Smooth muscle cell (in vitro differentiated cells): ENCODE data around the gene HSF2BP. TPM values are rescaled to one million over a fixed set of nuclear protein-coding genes. Genes with fewer than 3 reads are reported as not detected.
"Not testable (repeated sequence)": the region's sequence is repeated elsewhere in the genome, so short reads cannot be mapped to it uniquely, and the experiment has no call there.

Source experiments
- DNase-seq: peaks from one replicate; lab custom pipeline; 2025; ENCODE audit not compliant: unreplicated experiment; lab: John Stamatoyannopoulos, UW
- H2AFZ ChIP-seq: fragments of 200-600 bp; sonication (generic); 2 replicates; pipeline ENCODE4 v1.6.0; 2016; ENCODE audit warnings: antibody characterized with exemption, low read depth, mild to moderate bottlenecking
- H3F3A ChIP-seq: fragments of 200-600 bp; sonication (generic); 2 replicates; pipeline ENCODE4 v1.6.0; 2017; ENCODE audit warnings: antibody characterized with exemption, low read depth
- H3K27ac ChIP-seq: fragments of 200-600 bp; sonication (generic); 2 replicates; pipeline ENCODE4 v1.5.1; 2016; ENCODE audit warnings: low read depth, mild to moderate bottlenecking
- H3K27me3 ChIP-seq: fragments of 200-600 bp; sonication (generic); 2 replicates; pipeline ENCODE4 v1.6.1; 2016; ENCODE audit warnings: low read depth, mild to moderate bottlenecking
- H3K36me3 ChIP-seq: fragments of 200-600 bp; sonication (generic); 2 replicates; pipeline ENCODE4 v1.5.1; 2016; ENCODE audit warnings: low read depth
- H3K4me1 ChIP-seq: fragments of 200-600 bp; sonication (generic); 2 replicates; pipeline ENCODE4 v1.5.1; 2016; ENCODE audit warnings: low read depth
- H3K4me2 ChIP-seq: fragments of 200-600 bp; sonication (generic); 2 replicates; pipeline ENCODE4 v1.6.0; 2016; ENCODE audit warnings: mild to moderate bottlenecking
- H3K4me3 ChIP-seq: fragments of 200-600 bp; sonication (generic); 2 replicates; pipeline ENCODE4 v1.5.1; 2016; ENCODE audit warnings: mild to moderate bottlenecking
- H3K79me2 ChIP-seq: fragments of 200-600 bp; sonication (generic); 2 replicates; pipeline ENCODE4 v1.6.0; 2016; ENCODE audit warnings: low read depth, mild to moderate bottlenecking
- H3K9ac ChIP-seq: fragments of 200-600 bp; sonication (generic); 2 replicates; pipeline ENCODE4 v1.6.0; 2016; ENCODE audit warnings: low read depth
- H3K9me3 ChIP-seq: fragments of 200-600 bp; sonication (generic); replicated peaks from 2 replicates; pipeline ENCODE4 v1.5.1; 2016; ENCODE audit warnings: low read depth
- H4K20me1 ChIP-seq: fragments of 200-600 bp; sonication (generic); 2 replicates; pipeline ENCODE4 v1.6.0; 2016; ENCODE audit warnings: low read depth
- WGBS: methylation state at CpG from one replicate; pipeline ENCODE4 v1.1.7; 2016; ENCODE audit warnings: low lambda C conversion rate; 5-methylcytosine and 5-hydroxymethylcytosine counted together
- polyA plus RNA-seq: library from polyadenylated mRNA; unstranded; fragments of >200 nt; fragmentation: Nextera tagmentation; extraction: Ambion mirVana; gene quantifications from 2 replicates; pipeline ENCODE4 v1.2.1, GENCODE V29; 2016
- total RNA-seq: library from RNA; depleted of rRNA; stranded (reverse); fragments of >200 nt; gene quantifications from 2 replicates; pipeline ENCODE4 v1.2.3, GENCODE V29; 2014
- TF ChIP-seq, protein P1 (sequence below): fragments of 200-600 bp; sonication (generic); IDR thresholded peaks from 2 replicates; pipeline ENCODE4 v1.5.1; 2017; ENCODE audit warnings: borderline replicate concordance, mild to moderate bottlenecking, antibody characterized with exemption; ENCODE audit not compliant: insufficient read depth, poor library complexity, severe bottlenecking

The HSF2BP gene
- total and polyA plus RNA-seq, 2 experiments from 2014 or later = 0.97 to 1.9 TPM

DNA sequence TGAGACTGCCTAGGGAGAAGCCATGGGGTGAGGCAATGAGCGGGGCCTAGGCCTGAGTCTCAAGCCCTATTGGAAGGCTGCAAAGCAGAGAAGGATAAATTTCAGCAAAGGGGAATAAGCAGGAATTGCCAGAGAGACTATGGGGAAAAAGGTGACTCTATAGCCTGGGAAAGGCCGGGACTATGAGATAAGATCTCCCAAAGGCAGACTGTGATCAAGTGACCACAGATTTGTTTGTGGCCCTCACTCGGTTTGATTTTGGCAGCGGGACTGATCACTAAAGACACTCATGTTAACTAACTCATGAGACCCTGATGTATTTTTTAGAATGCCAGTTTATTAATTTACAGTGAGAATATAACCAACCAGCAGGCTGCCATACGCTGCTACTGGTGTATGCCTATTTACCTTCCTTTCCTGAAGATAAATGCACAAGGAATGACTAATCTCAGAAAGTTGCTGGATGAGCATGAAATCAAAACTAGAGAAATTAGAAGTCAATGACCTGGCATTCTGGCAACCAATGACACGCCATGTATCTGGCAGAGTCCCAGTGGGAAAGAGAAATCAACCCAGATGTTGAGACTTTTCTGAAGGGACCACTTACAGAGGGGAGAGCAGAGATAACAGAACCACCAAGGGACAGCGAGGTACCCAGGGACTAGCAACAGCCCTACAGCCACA is 4.3 kb downstream of the HSF2BP start:
- Histone ChIP-seq H3K9ac (no peak overlapping the region), H3K4me2 (no peak overlapping the region), H3K27ac (no peak overlapping the region)

DNA sequence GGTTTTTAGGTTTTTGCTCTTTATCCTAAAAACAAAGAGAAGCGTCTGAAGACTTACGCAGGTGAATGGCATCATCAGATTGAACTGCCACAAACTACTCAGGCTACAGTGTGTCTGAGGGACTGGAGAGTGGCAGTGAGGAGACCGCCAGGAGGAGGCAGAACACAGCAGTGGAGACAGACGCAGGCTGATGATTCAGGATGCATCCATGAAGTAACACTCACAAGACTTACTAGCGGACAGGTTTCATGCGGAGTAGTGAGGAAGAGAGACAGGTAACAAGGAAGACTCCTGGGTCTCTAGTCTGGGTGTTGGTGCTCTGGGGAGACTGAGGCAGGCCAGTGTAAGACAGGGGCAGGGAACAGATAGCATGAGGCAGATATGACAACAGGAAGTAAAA is 5.7 kb downstream of the HSF2BP start:
- Histone ChIP-seq H3K36me3 (no peaks in the 10 kb centered on the region), H3K4me1 (no peaks in the 10 kb centered on the region), H3K9me3 (no peaks in the 10 kb centered on the region), H4K20me1 (no peaks in the 10 kb centered on the region), H3F3A (no peaks in the 10 kb centered on the region), H3K4me3 (no peak overlapping the region), H3K79me2 (no peaks in the 10 kb centered on the region), H3K9ac (no peak overlapping the region), H3K27ac (no peak overlapping the region), H3K4me2 (no peak overlapping the region), H2AFZ (no peak overlapping the region), H3K27me3 (no peaks in the 10 kb centered on the region)
- WGBS = 92% methylated on average over 6 of the region's 6 CpGs
- no peak for DNase-seq
- TF ChIP-seq, protein P1, sequence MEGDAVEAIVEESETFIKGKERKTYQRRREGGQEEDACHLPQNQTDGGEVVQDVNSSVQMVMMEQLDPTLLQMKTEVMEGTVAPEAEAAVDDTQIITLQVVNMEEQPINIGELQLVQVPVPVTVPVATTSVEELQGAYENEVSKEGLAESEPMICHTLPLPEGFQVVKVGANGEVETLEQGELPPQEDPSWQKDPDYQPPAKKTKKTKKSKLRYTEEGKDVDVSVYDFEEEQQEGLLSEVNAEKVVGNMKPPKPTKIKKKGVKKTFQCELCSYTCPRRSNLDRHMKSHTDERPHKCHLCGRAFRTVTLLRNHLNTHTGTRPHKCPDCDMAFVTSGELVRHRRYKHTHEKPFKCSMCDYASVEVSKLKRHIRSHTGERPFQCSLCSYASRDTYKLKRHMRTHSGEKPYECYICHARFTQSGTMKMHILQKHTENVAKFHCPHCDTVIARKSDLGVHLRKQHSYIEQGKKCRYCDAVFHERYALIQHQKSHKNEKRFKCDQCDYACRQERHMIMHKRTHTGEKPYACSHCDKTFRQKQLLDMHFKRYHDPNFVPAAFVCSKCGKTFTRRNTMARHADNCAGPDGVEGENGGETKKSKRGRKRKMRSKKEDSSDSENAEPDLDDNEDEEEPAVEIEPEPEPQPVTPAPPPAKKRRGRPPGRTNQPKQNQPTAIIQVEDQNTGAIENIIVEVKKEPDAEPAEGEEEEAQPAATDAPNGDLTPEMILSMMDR = no peak

More for the DNA sequence above, 4.3 kb downstream of the HSF2BP start:
- H3K9me3 ChIP-seq = no peaks in the 10 kb centered on the region
- no peaks in the 10 kb centered on the region for H3F3A ChIP-seq
- H4K20me1 ChIP-seq = no peaks in the 10 kb centered on the region
- H2AFZ ChIP-seq = no peak overlapping the region
- DNase-seq = no peak
- peaks cover 5% of the 10 kb centered on the region for H3K4me1 ChIP-seq
- H3K79me2 ChIP-seq = peaks cover 4% of the 10 kb centered on the region
- no peaks in the 10 kb centered on the region for H3K27me3 ChIP-seq
- TF ChIP-seq, protein P1 = no peak
- H3K4me3 ChIP-seq = no peak overlapping the region
- H3K36me3 ChIP-seq = no peaks in the 10 kb centered on the region
- WGBS = 85% methylated on average over 7 of the region's 7 CpGs

DNA sequence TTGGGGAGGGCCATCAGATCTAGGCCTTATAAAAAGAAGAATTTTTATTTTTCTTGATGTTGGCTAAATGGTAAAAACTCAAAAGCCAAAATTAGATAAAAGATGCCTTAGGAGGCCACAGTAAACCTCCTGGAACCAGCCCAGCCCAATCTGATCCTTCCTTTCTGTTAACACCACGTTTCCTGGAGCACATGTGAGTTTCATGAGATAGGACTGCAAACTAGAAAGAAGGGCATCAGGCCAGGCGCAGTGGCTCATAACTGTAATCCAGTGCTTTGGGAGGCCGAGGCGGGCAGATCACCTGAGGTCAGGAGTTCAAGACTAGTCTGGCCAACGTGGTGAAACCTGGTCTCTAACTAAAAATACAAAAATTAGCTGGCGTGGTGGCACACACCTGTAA is 6.7 kb downstream of the HSF2BP start:
- H3F3A ChIP-seq = no peaks in the 10 kb centered on the region
- H3K9ac ChIP-seq = no peak overlapping the region
- no peak overlapping the region for H3K4me3 ChIP-seq
- 94% methylated on average over 6 of the region's 6 CpGs for WGBS
- H4K20me1 ChIP-seq = no peaks in the 10 kb centered on the region
- no peak overlapping the region for H3K4me2 ChIP-seq
- DNase-seq = no peak
- TF ChIP-seq, protein P1 = no peak
- no peaks in the 10 kb centered on the region for H3K4me1 ChIP-seq
- no peak overlapping the region for H3K27ac ChIP-seq
- H3K36me3 ChIP-seq = no peaks in the 10 kb centered on the region
- no peaks in the 10 kb centered on the region for H3K27me3 ChIP-seq
- no peak overlapping the region for H2AFZ ChIP-seq
- H3K79me2 ChIP-seq = no peaks in the 10 kb centered on the region
- no peaks in the 10 kb centered on the region for H3K9me3 ChIP-seq

DNA sequence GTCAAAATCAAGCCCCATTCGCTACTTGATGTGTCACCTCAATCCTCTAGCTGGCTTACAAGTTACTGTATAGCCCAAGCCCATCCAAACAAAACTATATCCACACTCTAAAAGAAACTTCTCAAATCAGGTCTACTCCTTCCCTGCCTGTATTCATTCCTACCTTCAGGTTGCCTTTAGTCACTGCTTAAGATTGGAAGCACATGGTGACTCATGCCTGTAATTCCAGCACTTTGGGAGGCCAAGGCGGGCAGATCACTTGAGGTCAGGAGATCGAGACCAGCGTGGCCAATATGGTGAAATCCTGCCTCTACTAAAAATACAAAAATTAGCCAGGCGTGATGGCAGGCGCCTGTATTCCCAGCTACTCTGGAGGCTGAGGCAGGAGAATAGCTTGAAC is 7.4 kb downstream of the HSF2BP start:
- not testable (repeated sequence) for H3K27me3 ChIP-seq

More for the DNA sequence above, 7.4 kb downstream of the HSF2BP start:
- H3F3A ChIP-seq, DNase-seq, H3K9ac ChIP-seq, H3K79me2 ChIP-seq, H4K20me1 ChIP-seq, H3K4me3 ChIP-seq, H3K27ac ChIP-seq, H3K4me1 ChIP-seq, H3K36me3 ChIP-seq, H2AFZ ChIP-seq, H3K9me3 ChIP-seq, H3K4me2 ChIP-seq: not testable (repeated sequence)
- 94% methylated on average over 6 of the region's 6 CpGs for WGBS
